ENCODE data around the gene DNAH10.

DNAH10 gene

GRCh38 chr12:123888989-123889388 lies 126.9 kb downstream of the DNAH10 start:
- no peak for DNase-seq

GRCh38 chr12:123889848-123890535 lies 127.9 kb downstream of the DNAH10 start:
- DNase-seq = no peak

- DNase-seq = no peak
Measured at GRCh38 chr12:123890536-123890902, 128.4 kb downstream of the DNAH10 start.

- no peak for DNase-seq
Measured at GRCh38 chr12:123891011-123891410, 128.9 kb downstream of the DNAH10 start.

- no peak for DNase-seq
Measured at GRCh38 chr12:123891516-123892179, 129.5 kb downstream of the DNAH10 start.

- DNase-seq = no peak
Measured at GRCh38 chr12:123892180-123892559, 130.1 kb downstream of the DNAH10 start.

- DNase-seq = no peak
Measured at GRCh38 chr12:123892853-123893252, 130.8 kb downstream of the DNAH10 start.

GRCh38 chr12:123893276-123893675 lies 131.2 kb downstream of the DNAH10 start:
- no peak for DNase-seq

- DNase-seq = no peak
Measured at GRCh38 chr12:123894823-123895345, 132.8 kb downstream of the DNAH10 start.

- no peak for DNase-seq
Measured at GRCh38 chr12:123895451-123895850, 133.3 kb downstream of the DNAH10 start.

GRCh38 chr12:123896767-123897166 lies 134.7 kb downstream of the DNAH10 start:
- no peak for DNase-seq

- no peak for DNase-seq
Measured at GRCh38 chr12:123897221-123897620, 135.1 kb downstream of the DNAH10 start.

- no peak for DNase-seq
Measured at GRCh38 chr12:123898673-123899072, 136.6 kb downstream of the DNAH10 start.

GRCh38 chr12:123899368-123899767 lies 137.3 kb downstream of the DNAH10 start:
- no peak for DNase-seq

- no peak for DNase-seq
Measured at GRCh38 chr12:123900871-123901376, 138.8 kb downstream of the DNAH10 start.

GRCh38 chr12:123902821-123903220 lies 140.7 kb downstream of the DNAH10 start:
- no peak for DNase-seq

GRCh38 chr12:123903301-123904065 lies 141.4 kb downstream of the DNAH10 start:
- DNase-seq = no peak

- no peak for DNase-seq
Measured at GRCh38 chr12:123905319-123905925, 143.3 kb downstream of the DNAH10 start.

GRCh38 chr12:123906711-123907420 lies 144.8 kb downstream of the DNAH10 start:
- DNase-seq = no peak

GRCh38 chr12:123907726-123908476 lies 145.8 kb downstream of the DNAH10 start:
- DNase-seq = no peak

- peak; percentile 60 for DNase-seq
Measured at GRCh38 chr12:123908884-123909725, 147.0 kb downstream of the DNAH10 start.

All from NCI-H1092 (cell line).